Eye (tissue), 1 donor: ENCODE measurements around the gene LANCL1.

ENCODE experiments used
- DNase-seq: peaks from one replicate; pipeline ENCODE4 v3.0.0-alpha.2; 2015

LANCL1 gene

GRCh38 chr2:210476194-210477128 is at the start of gene LANCL1:
Gene LANCL1, minus strand, starts transcription at chr2:210476759. Its CDS starts 363 bp downstream, at chr2:210476396.
- peak; percentile 95 for DNase-seq

- no peak for DNase-seq
Observed at GRCh38 chr2:210524533-210524932, 48.0 kb upstream of the LANCL1 start.

- DNase-seq: no peak
Observed at GRCh38 chr2:210523650-210524289, 47.2 kb upstream of the LANCL1 start.

- no peak for DNase-seq
Observed at GRCh38 chr2:210522399-210522798, 45.8 kb upstream of the LANCL1 start.

GRCh38 chr2:210519594-210519993 is 43.0 kb upstream of the LANCL1 start:
- no peak for DNase-seq

- no peak for DNase-seq
Observed at GRCh38 chr2:210517264-210517663, 40.7 kb upstream of the LANCL1 start.

- no peak for DNase-seq
Observed at GRCh38 chr2:210515911-210516310, 39.4 kb upstream of the LANCL1 start.

GRCh38 chr2:210503725-210504191 is 27.2 kb upstream of the LANCL1 start:
- DNase-seq: peak; percentile 48

GRCh38 chr2:210503001-210503623 is 26.6 kb upstream of the LANCL1 start:
- peak; percentile 79 for DNase-seq

GRCh38 chr2:210496512-210496911 is 20.0 kb upstream of the LANCL1 start:
- no peak for DNase-seq

- no peak for DNase-seq
Observed at GRCh38 chr2:210493528-210493927, 17.0 kb upstream of the LANCL1 start.

GRCh38 chr2:210481601-210482175 is 5.1 kb upstream of the LANCL1 start:
- DNase-seq: no peak

- DNase-seq: no peak
Observed at GRCh38 chr2:210480764-210481163, 4.2 kb upstream of the LANCL1 start.

GRCh38 chr2:210480079-210480478 is 3.5 kb upstream of the LANCL1 start:
- no peak for DNase-seq

GRCh38 chr2:210478661-210479060 is 2.1 kb upstream of the LANCL1 start:
- no peak for DNase-seq

GRCh38 chr2:210477496-210477895 is 937 bp upstream of the LANCL1 start:
- DNase-seq: peak; percentile 48

GRCh38 chr2:210475706-210476105 is 853 bp downstream of the LANCL1 start:
- DNase-seq: peak; percentile 65

- DNase-seq: peak; percentile 16
Observed at GRCh38 chr2:210474776-210475175, 1.8 kb downstream of the LANCL1 start.

- no peak for DNase-seq
Observed at GRCh38 chr2:210461401-210461800, 15.2 kb downstream of the LANCL1 start.

GRCh38 chr2:210460322-210461227 is 16.0 kb downstream of the LANCL1 start:
- DNase-seq: no peak

GRCh38 chr2:210459880-210460279 is 16.7 kb downstream of the LANCL1 start:
- DNase-seq: no peak

- no peak for DNase-seq
Observed at GRCh38 chr2:210459407-210459806, 17.2 kb downstream of the LANCL1 start.
